ENCODE results near the gene ATAD3A.

ATAD3A gene

GRCh38 chr1:1539310-1540089 lies 27.5 kb downstream of the ATAD3A start:
- DNase-seq (ENCODE audit: low spot score), result no peak

DNA sequence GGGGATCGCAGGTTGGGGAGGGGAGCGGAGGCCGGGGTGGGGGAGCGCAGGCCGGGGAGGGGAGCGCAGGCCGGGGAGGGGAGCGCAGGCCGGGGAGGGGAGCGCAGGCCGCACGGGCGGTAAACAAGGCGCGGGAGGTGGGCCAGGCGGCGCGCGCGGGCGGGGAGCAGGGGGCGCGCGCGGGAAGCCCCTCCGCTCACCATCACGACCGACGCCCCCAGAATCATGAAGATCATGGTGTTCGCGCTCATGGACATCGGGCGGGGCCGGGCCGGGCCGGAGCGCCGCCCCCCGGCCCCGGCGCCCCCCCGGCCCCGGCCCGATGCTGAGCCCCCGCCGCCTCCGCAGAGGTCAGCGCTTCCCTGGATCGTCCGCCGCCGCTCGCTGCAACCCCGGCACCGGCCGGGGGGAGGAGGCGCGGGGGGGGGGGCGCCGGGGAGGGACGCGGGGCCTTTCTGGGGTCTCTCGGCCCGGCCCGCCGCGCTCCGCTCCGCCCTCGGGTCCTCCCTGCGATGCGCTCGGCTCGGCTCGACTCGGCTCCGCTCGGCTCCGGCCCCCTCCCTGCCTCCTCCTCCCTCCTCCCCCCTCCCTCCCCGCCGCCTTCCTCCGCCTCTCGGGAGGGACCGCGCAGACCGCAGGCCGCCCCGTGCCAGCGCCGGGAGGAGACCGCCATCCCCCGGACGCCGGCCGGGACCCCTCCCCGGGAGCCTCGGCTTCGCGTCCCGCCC lies 28.3 kb downstream of the ATAD3A start, which contains the start of gene TMEM240:
TMEM240 (minus strand) TSS at position 535 of the 728 bp plus-strand sequence; CDS start at position 257, 278 bp downstream.
- peak; percentile 90 for DNase-seq (ENCODE audit: low spot score)

- no peak for DNase-seq (ENCODE audit: low spot score)
Observed at GRCh38 chr1:1540818-1541628, 29.1 kb downstream of the ATAD3A start.

DNA sequence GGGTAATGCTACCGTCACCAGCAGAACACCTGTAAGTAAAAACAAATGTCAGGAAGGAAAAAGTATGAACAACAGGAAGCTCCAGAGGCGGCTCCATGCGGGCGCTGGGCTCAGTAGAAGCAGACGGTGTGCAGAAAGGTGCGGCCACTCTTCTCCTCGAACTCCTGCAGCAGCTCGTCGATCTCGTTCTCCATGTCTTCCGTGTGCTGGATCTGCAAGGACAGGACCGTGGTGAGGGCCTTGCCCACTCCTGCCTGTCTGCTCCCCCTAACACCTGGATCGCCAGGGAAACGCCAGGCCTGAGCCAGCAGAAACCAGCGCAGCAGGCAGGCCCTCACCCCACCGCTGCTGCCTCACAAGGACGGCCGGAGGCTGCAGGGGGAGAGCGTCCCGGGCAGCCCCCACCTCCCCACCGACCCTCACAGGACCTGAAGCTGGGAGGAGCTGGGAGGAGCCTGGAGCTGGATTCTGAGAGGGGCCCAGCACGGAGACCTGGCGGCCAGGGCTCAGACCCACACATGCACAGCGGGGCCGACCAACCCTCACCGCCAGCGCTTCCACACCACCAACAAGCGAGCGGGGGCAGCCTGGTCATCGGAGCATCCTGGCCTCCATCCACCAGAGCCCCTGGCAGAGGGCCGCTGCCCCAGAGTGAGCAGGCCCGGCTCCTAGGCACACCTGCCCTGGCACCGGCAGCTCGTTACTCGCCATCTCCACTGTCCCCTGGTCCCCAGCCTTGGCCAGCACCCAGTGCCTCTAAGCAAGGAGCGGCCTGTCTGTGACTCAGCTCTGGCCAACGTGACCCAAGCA lies 30.2 kb downstream of the ATAD3A start:
- no peak for DNase-seq (ENCODE audit: low spot score)

GRCh38 chr1:1542766-1543705 lies 31.1 kb downstream of the ATAD3A start:
- no peak for DNase-seq (ENCODE audit: low spot score)

DNA sequence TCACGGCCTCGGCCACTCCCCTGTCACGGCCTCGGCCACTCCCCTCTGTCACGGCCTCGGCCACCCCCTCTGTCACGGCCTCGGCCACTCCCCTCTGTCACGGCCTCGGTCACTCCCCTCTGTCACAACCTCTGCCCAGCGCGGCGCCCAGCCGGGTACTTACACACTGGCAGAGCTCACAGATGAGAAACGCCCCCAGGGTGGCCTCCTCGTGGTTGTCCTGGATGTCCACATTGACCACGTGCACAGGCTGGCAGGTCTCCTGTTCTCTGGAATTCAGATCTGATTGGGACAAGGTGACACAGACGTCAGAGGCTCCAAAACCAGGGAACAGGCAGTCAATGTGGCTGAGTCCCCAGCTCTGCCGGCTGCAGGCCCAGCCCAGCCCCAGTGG lies 31.7 kb downstream of the ATAD3A start:
- DNase-seq (ENCODE audit: low spot score), result no peak

GRCh38 chr1:1544544-1544943 lies 32.6 kb downstream of the ATAD3A start:
- DNase-seq (ENCODE audit: low spot score), result no peak

DNA sequence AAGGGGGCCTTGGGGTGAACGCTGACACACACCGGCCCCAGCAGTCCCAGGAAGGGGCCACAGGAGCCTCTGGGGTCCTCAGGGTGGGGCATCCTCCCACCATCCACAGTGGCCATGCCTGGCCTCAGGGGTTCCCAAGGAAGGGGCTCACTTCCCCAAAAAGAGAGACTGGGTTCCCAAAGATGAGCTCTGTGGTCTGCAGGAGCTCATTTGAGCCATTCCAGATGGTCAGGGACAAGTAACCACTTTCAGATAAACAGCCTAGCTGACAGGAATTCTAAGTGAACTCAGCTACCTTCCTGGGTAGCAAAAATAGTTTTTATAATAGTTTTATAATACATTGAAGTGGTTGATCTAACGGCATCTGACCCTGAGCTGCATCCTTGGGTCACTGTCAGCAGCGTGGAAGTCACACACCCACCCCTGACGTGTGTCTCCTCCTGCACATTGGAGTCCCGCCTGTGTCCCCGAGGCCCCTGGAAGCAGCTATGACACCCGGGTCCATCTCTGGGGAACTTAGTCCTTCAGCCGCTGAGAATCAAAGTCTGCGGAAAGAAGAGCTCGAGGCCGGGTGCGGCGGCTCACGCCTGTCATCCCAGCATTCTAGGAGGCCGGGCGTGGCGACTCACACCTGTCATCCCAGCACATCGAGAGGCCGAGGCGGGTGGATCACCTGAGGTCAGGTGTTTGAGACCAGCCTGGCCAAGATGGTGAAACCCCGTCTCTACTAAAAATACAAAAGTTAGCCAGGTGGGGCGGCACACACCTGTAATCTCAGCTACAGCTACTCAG lies 34.2 kb downstream of the ATAD3A start:
- DNase-seq (ENCODE audit: low spot score), result no peak

DNA sequence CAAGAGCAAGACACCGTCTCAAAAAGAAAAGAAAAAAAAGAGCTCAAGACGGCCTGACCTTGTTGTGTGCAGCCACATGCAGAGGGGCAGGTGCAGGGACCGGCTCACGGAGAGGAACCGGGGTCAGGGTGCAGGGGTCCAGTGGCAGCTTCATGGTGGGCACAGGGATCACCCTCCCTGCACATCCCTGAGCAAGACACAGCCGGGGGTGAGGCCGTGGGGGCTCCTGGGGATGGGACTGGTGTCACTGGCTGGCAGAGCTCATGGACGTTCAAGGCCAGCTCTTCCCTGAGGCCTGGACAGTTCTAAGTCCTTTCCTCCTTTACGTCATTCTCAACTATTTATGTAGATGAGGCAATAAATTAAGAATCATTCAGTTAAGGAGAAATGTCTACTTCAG lies 35.0 kb downstream of the ATAD3A start:
- DNase-seq (ENCODE audit: low spot score), result no peak

DNA sequence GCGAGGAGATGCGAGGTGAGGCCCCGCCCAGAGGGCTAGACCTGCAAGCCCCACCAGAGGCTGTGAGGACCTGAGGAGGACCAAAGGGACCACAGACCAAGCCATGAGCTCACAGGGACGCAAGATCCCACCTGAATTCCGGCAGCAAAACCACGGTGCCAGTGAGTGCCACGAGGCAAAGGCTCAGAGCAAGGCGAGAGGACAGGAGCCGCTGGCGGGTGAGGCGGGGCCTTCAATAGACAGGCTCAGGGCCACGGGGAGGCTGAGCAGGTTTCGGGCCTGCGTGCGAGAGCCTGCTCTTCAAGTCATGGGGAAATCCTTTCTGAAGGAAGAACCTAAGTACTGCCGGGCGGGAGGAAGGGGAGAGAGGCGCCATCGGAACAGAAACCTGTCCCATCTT lies 35.5 kb downstream of the ATAD3A start:
- DNase-seq (ENCODE audit: low spot score), result no peak

- no peak for DNase-seq (ENCODE audit: low spot score)
Observed at GRCh38 chr1:1548591-1548990, 36.6 kb downstream of the ATAD3A start.

DNA sequence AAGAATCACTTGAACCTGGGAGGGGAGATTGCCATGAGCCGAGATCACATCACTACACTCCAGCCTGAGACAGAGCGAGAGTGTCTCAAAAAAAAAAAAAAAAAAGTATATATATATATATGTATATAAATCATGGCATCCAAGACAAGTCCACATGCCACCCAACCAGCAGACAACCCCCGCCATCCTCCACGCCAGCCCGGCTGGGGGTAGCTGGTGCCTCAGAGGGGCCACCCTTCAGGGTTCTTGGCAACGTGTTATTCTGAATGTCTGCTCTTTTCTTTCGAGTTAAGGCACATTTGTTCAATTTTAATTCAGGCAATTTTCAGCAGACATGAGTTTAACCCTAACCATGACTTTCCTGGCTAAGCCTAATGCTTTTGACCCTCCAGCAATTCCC lies 38.1 kb downstream of the ATAD3A start:
- DNase-seq (ENCODE audit: low spot score), result no peak

DNA sequence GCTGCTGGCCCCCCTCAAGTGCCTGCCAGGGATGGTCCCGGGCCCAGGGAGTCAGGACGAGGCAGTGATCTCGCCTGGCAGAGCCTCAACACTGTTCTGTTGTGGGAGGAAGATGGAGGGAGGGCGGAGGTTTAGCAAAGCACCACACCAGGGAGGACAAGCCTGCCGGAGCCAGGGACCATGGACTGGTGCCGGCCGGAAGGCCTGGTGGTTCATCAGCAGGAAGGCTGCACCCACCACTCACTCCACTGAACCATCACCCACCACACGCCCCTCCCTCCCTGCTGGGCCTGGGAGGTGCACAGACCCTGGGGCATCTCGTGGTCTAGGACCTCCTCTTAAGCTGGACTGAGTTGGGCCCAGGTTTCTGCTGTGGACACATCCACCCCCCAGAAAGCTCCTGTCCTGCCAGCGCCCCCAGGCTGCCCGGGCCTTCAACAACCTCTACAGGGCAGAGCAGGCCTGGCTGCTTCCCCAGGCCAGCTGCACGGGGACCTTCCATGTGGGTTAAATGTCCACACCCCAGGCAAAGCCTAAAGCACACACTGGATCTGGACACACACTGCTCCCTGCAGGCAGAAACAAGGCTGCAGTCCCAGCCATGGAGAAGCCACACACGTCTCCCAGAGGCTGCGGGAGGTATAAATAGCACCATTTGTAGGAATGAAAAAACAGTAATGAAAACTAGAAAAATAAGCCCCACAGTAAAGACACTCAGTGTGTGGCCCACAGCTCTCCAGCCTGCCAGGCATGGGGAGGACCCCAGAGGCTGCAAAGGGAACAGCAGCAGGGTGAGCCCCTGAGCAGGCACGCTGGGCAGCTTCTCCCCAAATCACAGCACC lies 38.9 kb downstream of the ATAD3A start:
- DNase-seq (ENCODE audit: low spot score), result no peak

DNA sequence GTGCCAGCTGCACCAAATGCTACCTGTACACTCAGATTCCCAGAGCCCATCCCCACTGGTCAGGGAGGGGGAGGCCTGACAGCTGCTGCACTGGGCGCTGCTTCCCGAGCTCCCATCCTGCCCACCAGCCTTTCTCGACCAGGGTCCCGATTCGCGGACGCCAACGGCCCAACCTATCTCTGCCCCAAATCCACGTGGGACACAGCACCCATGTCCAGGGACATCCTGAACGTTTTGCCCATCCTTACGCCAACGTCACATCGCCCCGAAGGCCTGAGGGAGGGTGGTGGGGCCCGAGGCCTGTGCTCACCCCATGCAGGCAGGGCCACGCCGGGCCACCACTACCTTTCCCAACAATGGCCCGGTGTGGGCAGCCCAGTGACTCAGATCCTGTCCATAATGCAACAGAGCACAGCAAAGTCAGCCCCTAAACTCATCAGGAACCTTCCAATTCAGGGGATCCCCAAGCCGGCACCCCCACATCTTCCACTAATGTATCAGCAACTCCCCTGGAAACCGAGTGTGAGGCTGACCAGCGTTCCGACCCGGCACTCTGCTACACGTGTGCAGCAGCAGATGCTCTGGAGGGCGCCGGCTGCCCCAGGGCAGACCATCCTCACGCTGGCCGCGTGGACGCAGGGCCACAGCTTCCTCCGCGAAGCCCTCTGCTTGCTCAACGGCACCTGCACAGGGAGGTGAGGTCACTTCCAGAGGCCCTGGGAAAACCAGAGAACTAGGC lies 39.7 kb downstream of the ATAD3A start:
- DNase-seq (ENCODE audit: low spot score), result no peak

DNA sequence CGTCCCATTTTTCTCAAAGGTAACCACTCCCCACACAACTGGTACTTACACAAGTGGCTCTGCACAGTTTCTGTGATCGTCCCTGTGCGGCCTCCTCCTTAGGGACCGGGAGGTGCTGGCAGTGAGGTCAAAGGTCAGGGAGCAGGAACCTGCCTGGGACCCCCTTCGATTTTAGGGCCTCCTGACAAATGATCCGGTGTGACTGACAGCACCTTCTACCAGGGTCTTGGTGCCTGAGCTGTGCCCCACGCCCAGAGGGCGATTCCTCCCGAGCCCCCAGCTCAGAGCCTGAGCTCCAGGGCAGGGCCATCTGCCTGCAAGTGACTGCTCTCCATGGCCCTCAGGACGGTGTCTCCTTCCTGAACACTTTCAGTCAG lies 40.3 kb downstream of the ATAD3A start:
- no peak for DNase-seq (ENCODE audit: low spot score)

GRCh38 chr1:1553821-1554494 lies 42.0 kb downstream of the ATAD3A start:
- DNase-seq (ENCODE audit: low spot score), result no peak

DNA sequence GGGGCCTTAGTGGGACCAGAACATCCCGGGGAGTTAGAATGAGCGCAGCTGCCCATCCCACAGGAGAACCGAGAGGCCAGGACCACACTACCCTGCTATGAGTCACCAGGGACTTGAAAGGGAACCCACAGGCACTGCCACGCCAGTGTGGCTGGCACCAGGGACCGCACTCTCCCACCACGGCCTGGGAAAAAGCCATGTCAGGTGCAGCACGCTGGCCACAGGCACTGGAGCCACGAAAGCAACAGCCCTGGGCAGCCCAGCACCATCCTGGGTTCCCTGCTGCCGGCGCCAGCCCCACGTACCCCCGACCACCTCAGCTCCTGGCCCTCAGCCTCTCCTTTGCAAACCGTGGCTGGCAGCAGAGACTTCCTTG lies 42.6 kb downstream of the ATAD3A start:
- no peak for DNase-seq (ENCODE audit: low spot score)
